Naive thymus-derived CD8-positive, alpha-beta T cell (primary cell): ENCODE measurements around the gene MBD3L3. TPM values are rescaled to one million over a fixed set of nuclear protein-coding genes. Genes with fewer than 3 reads are reported as not detected.
"Not testable (repeated sequence)": the region's sequence is repeated elsewhere in the genome, so short reads cannot be mapped to it uniquely, and the experiment has no call there.

Source experiments
- ATAC-seq, 2 donors: fragments of 150-1000 bp; cut with Tn5 transposase in 1 of 2; sonication (Bioruptor Pico), chemical (Tn5 transposase) in 1 of 2; 1 replicate in 1 of 2; 2 replicates in 1 of 2; pipeline ENCODE4 v1.10.0; 2021; ENCODE audit warnings: mild to moderate bottlenecking in 2 of 2, moderate library complexity in 2 of 2
- POLR2A ChIA-PET: fragments of 350-600 bp; sonication (Branson Sonifier 250); formaldehyde crosslinking; loops from one replicate; lab custom pipeline; 2021; ENCODE audit warnings: antibody characterized with exemption; lab: Charles Lee
- DNase-seq, 10 donors: peaks; one replicate each; pipeline versions ENCODE4 v3.0.0 to v3.0.0-alpha.2; 2020 to 2022
- H3K27ac Mint-ChIP-seq, 10 donors: one replicate each; pipeline ENCODE4 v1.8.0; 2020 to 2022; ENCODE audit warnings: mild to moderate bottlenecking in 10 of 10, mixed read lengths in 10 of 10, moderate library complexity in 4 of 10, inconsistent platforms in 1 of 10
- H3K27me3 Mint-ChIP-seq, 5 donors: one replicate each; pipeline ENCODE4 v1.8.0; 2021 to 2022; ENCODE audit warnings: mixed read lengths in 5 of 5
- H3K36me3 Mint-ChIP-seq, 3 donors: one replicate each; pipeline ENCODE4 v1.8.0; 2020 to 2022; ENCODE audit warnings: mixed read lengths in 3 of 3, mild to moderate bottlenecking in 2 of 3, inconsistent platforms in 1 of 3
- H3K4me1 Mint-ChIP-seq, 4 donors: one replicate each; pipeline ENCODE4 v1.8.0; 2021 to 2022; ENCODE audit warnings: mixed read lengths in 4 of 4
- H3K4me3 Mint-ChIP-seq, 10 donors: one replicate each; pipeline ENCODE4 v1.8.0; 2020 to 2022; ENCODE audit warnings: mild to moderate bottlenecking in 10 of 10, mixed read lengths in 10 of 10, moderate library complexity in 6 of 10, inconsistent platforms in 1 of 10
- H3K9me3 Mint-ChIP-seq, 9 donors: one replicate each; pipeline ENCODE4 v1.8.0; 2020 to 2022; ENCODE audit warnings: mixed read lengths in 9 of 9, mild to moderate bottlenecking in 3 of 9, inconsistent platforms in 1 of 9, moderate library complexity in 1 of 9
- polyA plus RNA-seq, 3 donors: library from polyadenylated mRNA; unstranded; fragments of 300-500 nt; fragmentation: Illumina TruSeq; gene quantifications; one replicate each; pipeline ENCODE4 v1.2.3, GENCODE V29; 2021
- total RNA-seq, 8 experiments: library from RNA in 2 of 8; stranded (reverse) in 2 of 8; gene quantifications; one replicate each; pipeline ENCODE4 v1.2.3 and lab custom pipeline; 2021 to 2026

The MBD3L3 gene
- total RNA-seq: not detected
- not detected for polyA plus RNA-seq
- 0 reads per million in 6 experiments for total RNA-seq (lab: John Stamatoyannopoulos, UW)

GRCh38 chr19:7058576-7058975 lies at the start of gene MBD3L3:
TSS of gene MBD3L3 (minus strand) at chr19:7058676. CDS start at chr19:7058605, 71 bp downstream.
- POLR2A ChIA-PET, H3K36me3 Mint-ChIP-seq, H3K27me3 Mint-ChIP-seq, DNase-seq, H3K27ac Mint-ChIP-seq, H3K4me1 Mint-ChIP-seq, H3K4me3 Mint-ChIP-seq, H3K9me3 Mint-ChIP-seq, ATAC-seq: not testable (repeated sequence)

GRCh38 chr19:7106711-7107657 lies 48.5 kb upstream of the MBD3L3 start:
- Mint-ChIP-seq H3K9me3 (no peaks in the 10 kb centered on the region), H3K27ac (no peak overlapping the region), H3K36me3 (no peaks in the 10 kb centered on the region), H3K27me3 (no peaks in the 10 kb centered on the region), H3K4me1 (peaks cover 0 to 5% (median 4%) of the 10 kb centered on the region in 4 donors), H3K4me3 (no peak overlapping the region)
- POLR2A ChIA-PET: no interaction called here
- DNase-seq: no peak
- no peak for ATAC-seq

GRCh38 chr19:7104747-7105447 lies 46.4 kb upstream of the MBD3L3 start:
- no peaks in the 10 kb centered on the region for H3K9me3 Mint-ChIP-seq
- no peak overlapping the region for H3K4me3 Mint-ChIP-seq
- ATAC-seq (no peak), DNase-seq (no peak)
- H3K27ac Mint-ChIP-seq: no peak overlapping the region
- no peaks in the 10 kb centered on the region for H3K36me3 Mint-ChIP-seq
- peaks cover 8 to 19% (median 14%) of the 10 kb centered on the region in 4 donors for H3K4me1 Mint-ChIP-seq
- no peaks in the 10 kb centered on the region for H3K27me3 Mint-ChIP-seq
- POLR2A ChIA-PET: no interaction called here

GRCh38 chr19:7101498-7102253 lies 43.2 kb upstream of the MBD3L3 start:
- Mint-ChIP-seq H3K27ac (peak overlapping the region in 7 of 10 donors; percentile 7 to 76 (median 37)), H3K27me3 (no peaks in the 10 kb centered on the region), H3K4me1 (peaks cover 11 to 35% (median 32%) of the 10 kb centered on the region in 4 donors), H3K4me3 (peak overlapping the region; percentile 7 to 75 (median 53)), H3K36me3 (peaks cover 0 to 6% (median 2%) of the 10 kb centered on the region in 3 donors), H3K9me3 (peaks cover 0 to 20% (median 9%) of the 10 kb centered on the region in 9 donors)
- POLR2A ChIA-PET: interaction anchor here (0.6 to 1.1 kb wide), 2 partner anchors 239 to 309 kb away, joined by 3 to 4 read pairs; no protein-coding TSS in a partner anchor
- ATAC-seq: no peak
- peak in 3 of 10 donors; percentile 3 to 42 (median 35) for DNase-seq

GRCh38 chr19:7099597-7099921 lies 41.1 kb upstream of the MBD3L3 start:
- Mint-ChIP-seq H3K27ac (peak overlapping the region; percentile 60 to 98 (median 94)), H3K9me3 (peaks cover 0 to 37% (median 29%) of the 10 kb centered on the region in 9 donors), H3K27me3 (no peaks in the 10 kb centered on the region), H3K36me3 (peaks cover 0 to 18% (median 15%) of the 10 kb centered on the region in 3 donors), H3K4me3 (peak overlapping the region; percentile 89 to 99 (median 94)), H3K4me1 (peaks cover 11 to 35% (median 32%) of the 10 kb centered on the region in 4 donors)
- POLR2A ChIA-PET: interaction anchor here (0.5 to 3.3 kb wide), 11 partner anchors 9 to 582 kb away, joined by 3 to 50 read pairs (median 5); partner anchors contain the start of genes ARHGEF18, PET100, RETN and TRAPPC5
- no peak for ATAC-seq
- DNase-seq: no peak

- H3K27ac Mint-ChIP-seq: peak overlapping the region; percentile 60 to 98 (median 95)
- POLR2A ChIA-PET: interaction anchor here (0.5 to 3.3 kb wide), 12 partner anchors 9 to 582 kb away, joined by 3 to 50 read pairs (median 4); partner anchors contain the start of genes ARHGEF18, PET100, RETN and TRAPPC5
- peaks cover 0 to 42% (median 33%) of the 10 kb centered on the region in 9 donors for H3K9me3 Mint-ChIP-seq
- peak overlapping the region; percentile 89 to 99 (median 94) for H3K4me3 Mint-ChIP-seq
- peaks cover 11 to 35% (median 32%) of the 10 kb centered on the region in 4 donors for H3K4me1 Mint-ChIP-seq
- peak; percentile 92 to 93 for ATAC-seq
- H3K36me3 Mint-ChIP-seq: peaks cover 0 to 19% (median 15%) of the 10 kb centered on the region in 3 donors
- H3K27me3 Mint-ChIP-seq: no peaks in the 10 kb centered on the region
- peak; percentile 82 to 95 (median 88) for DNase-seq
Measured at GRCh38 chr19:7098701-7099596, 40.5 kb upstream of the MBD3L3 start.

- H3K9me3 Mint-ChIP-seq: peaks cover 0 to 47% (median 35%) of the 10 kb centered on the region in 9 donors
- peak overlapping the region; percentile 89 to 99 (median 94) for H3K4me3 Mint-ChIP-seq
- no peaks in the 10 kb centered on the region for H3K27me3 Mint-ChIP-seq
- no peak for ATAC-seq
- peak overlapping the region in 9 of 10 donors; percentile 60 to 97 (median 94) for H3K27ac Mint-ChIP-seq
- peaks cover 11 to 35% (median 32%) of the 10 kb centered on the region in 4 donors for H3K4me1 Mint-ChIP-seq
- no peak for DNase-seq
- POLR2A ChIA-PET: interaction anchor here (0.6 to 3.3 kb wide), 5 partner anchors 11 to 251 kb away, joined by 4 to 50 read pairs (median 7); partner anchors contain the start of genes ARHGEF18 and ZNF557
- H3K36me3 Mint-ChIP-seq: peaks cover 0 to 19% (median 16%) of the 10 kb centered on the region in 3 donors
Measured at GRCh38 chr19:7098096-7098495, 39.6 kb upstream of the MBD3L3 start.

GRCh38 chr19:7088999-7089398 lies 30.5 kb upstream of the MBD3L3 start:
- Mint-ChIP-seq H3K9me3 (peaks cover 0 to 94% (median 25%) of the 10 kb centered on the region in 9 donors), H3K4me1 (peaks cover 0 to 14% (median 8%) of the 10 kb centered on the region in 4 donors), H3K4me3 (peak overlapping the region in 5 of 10 donors; percentile 4 to 48 (median 40)), H3K27me3 (no peaks in the 10 kb centered on the region), H3K36me3 (peaks cover 20 to 58% (median 31%) of the 10 kb centered on the region in 3 donors), H3K27ac (peak overlapping the region in 1 of 10 donors; percentile 65)
- POLR2A ChIA-PET: no interaction called here
- ATAC-seq (no peak), DNase-seq (no peak)

- POLR2A ChIA-PET: interaction anchor here (0.6 to 1.7 kb wide), 2 partner anchors 14 to 748 kb away, joined by 4 to 10 read pairs; partner anchors contain the start of gene ZNF557
- no peak for ATAC-seq
Measured at GRCh38 chr19:7083076-7083956, 24.8 kb upstream of the MBD3L3 start.

GRCh38 chr19:7078008-7078407 lies 19.5 kb upstream of the MBD3L3 start:
- Mint-ChIP-seq H3K4me1 (peaks cover 0 to 10% (median 5%) of the 10 kb centered on the region in 4 donors), H3K27me3 (no peaks in the 10 kb centered on the region), H3K36me3 (peaks cover 42 to 96% (median 90%) of the 10 kb centered on the region in 3 donors), H3K4me3 (peak overlapping the region in 3 of 10 donors; percentile 12 to 39 (median 33)), H3K27ac (peak overlapping the region in 1 of 10 donors; percentile 13), H3K9me3 (peaks cover 0 to 79% (median 33%) of the 10 kb centered on the region in 9 donors)
- POLR2A ChIA-PET: interaction anchor here (1.0 to 1.4 kb wide), 3 partner anchors 8 to 22 kb away, joined by 3 to 6 read pairs (median 5); partner anchors contain the start of gene ZNF557
- ATAC-seq (no peak), DNase-seq (no peak)

More at GRCh38 chr19:7083076-7083956, 24.8 kb upstream of the MBD3L3 start:
- Mint-ChIP-seq H3K4me3 (peak overlapping the region in 1 of 10 donors; percentile 25), H3K27me3 (no peaks in the 10 kb centered on the region), H3K9me3 (peaks cover 0 to 96% (median 39%) of the 10 kb centered on the region in 9 donors), H3K27ac (peak overlapping the region in 1 of 10 donors; percentile 20), H3K4me1 (peaks cover 0 to 6% (median 3%) of the 10 kb centered on the region in 4 donors), H3K36me3 (peaks cover 52 to 80% (median 72%) of the 10 kb centered on the region in 3 donors)
- DNase-seq: peak in 2 of 10 donors; percentile 13 to 30
